NB4 (cell line): ENCODE measurements around the gene FANCC.

Experiments
- MAX ChIP-seq: IDR thresholded peaks from 2 replicates; pipeline ENCODE4 v1.6.1; 2011; ENCODE audit warnings: low read depth, low read length
- MYC ChIP-seq: IDR thresholded peaks from 2 replicates; pipeline ENCODE4 v1.6.1; 2011; ENCODE audit warnings: low read depth, low read length
- POLR2A ChIP-seq: IDR thresholded peaks from 2 replicates; pipeline ENCODE4 v1.6.1; 2011; ENCODE audit warnings: mild to moderate bottlenecking; ENCODE audit not compliant: insufficient read length; ENCODE audit errors: extremely low read depth
- TF ChIP-seq, protein P1 (sequence below): IDR thresholded peaks from one replicate; pipeline ENCODE4 v1.5.1; 2012; ENCODE audit warnings: low read depth, low read length

- TF ChIP-seq, protein P1, sequence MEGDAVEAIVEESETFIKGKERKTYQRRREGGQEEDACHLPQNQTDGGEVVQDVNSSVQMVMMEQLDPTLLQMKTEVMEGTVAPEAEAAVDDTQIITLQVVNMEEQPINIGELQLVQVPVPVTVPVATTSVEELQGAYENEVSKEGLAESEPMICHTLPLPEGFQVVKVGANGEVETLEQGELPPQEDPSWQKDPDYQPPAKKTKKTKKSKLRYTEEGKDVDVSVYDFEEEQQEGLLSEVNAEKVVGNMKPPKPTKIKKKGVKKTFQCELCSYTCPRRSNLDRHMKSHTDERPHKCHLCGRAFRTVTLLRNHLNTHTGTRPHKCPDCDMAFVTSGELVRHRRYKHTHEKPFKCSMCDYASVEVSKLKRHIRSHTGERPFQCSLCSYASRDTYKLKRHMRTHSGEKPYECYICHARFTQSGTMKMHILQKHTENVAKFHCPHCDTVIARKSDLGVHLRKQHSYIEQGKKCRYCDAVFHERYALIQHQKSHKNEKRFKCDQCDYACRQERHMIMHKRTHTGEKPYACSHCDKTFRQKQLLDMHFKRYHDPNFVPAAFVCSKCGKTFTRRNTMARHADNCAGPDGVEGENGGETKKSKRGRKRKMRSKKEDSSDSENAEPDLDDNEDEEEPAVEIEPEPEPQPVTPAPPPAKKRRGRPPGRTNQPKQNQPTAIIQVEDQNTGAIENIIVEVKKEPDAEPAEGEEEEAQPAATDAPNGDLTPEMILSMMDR, result no peak
- TF ChIP-seq POLR2A (no peak), MAX (no peak), MYC (no peak)
Measured at GRCh38 chr9:95071450-95071849, 246.1 kb downstream of the FANCC start.
